Muscle of leg (tissue), 11 donors: Measurements from ENCODE around the gene ATP2A2. TPM values are rescaled to one million over a fixed set of nuclear protein-coding genes. Genes with fewer than 3 reads are reported as not detected.

ENCODE experiments used
- DNase-seq: peaks from one replicate; pipeline ENCODE4 v3.0.0; 2013
- H3K27ac ChIP-seq: one replicate; pipeline ENCODE4 v1.5.1; 2013; ENCODE audit warnings: mild to moderate bottlenecking, low read length, control low read depth
- H3K27me3 ChIP-seq: one replicate; pipeline ENCODE4 v1.6.1; 2013; ENCODE audit warnings: low read length; ENCODE audit not compliant: control insufficient read depth, insufficient read depth
- H3K36me3 ChIP-seq: one replicate; pipeline ENCODE4 v1.6.1; 2013; ENCODE audit warnings: low read length; ENCODE audit not compliant: control insufficient read depth, insufficient read depth
- H3K4me1 ChIP-seq: one replicate; pipeline ENCODE4 v1.6.1; 2013; ENCODE audit warnings: low read length; ENCODE audit not compliant: control insufficient read depth, insufficient read depth
- H3K4me3 ChIP-seq: one replicate; pipeline ENCODE4 v1.5.1; 2013; ENCODE audit warnings: low read length, control low read depth
- H3K9me3 ChIP-seq: replicated peaks from 2 replicates; pipeline ENCODE4 v1.6.1; 2013; ENCODE audit warnings: low read depth, low read length; ENCODE audit not compliant: control insufficient read depth
- WGBS: methylation state at CpG from one replicate; pipeline ENCODE4 v1.1.5; 2013; ENCODE audit warnings: missing lambda C conversion rate; ENCODE audit not compliant: insufficient coverage; 5-methylcytosine and 5-hydroxymethylcytosine counted together
- polyA plus RNA-seq, 8 donors: library from polyadenylated mRNA; unstranded; fragments of 120-200 nt; gene quantifications; one replicate each; pipeline versions ENCODE4 v1.2.1 to v1.2.3, GENCODE V29; 2013; ENCODE audit warnings: inconsistent platforms in 1 of 8, low replicate concordance in 1 of 8; ENCODE audit not compliant: insufficient read length in 8 of 8, insufficient read depth in 1 of 8
- total RNA-seq: library from RNA; stranded (reverse); fragments of 120-200 nt; gene quantifications from one replicate; pipeline ENCODE4 v1.2.4, GENCODE V29; 2013

Gene ATP2A2
- total and polyA plus RNA-seq, 9 donors, result 312 to 712 (median 556) TPM

GRCh38 chr12:110245369-110245772 is 35.7 kb upstream of the ATP2A2 start:
- Histone ChIP-seq H3K36me3 (peaks cover 8% of the 10 kb centered on the region), H3K27me3 (no peaks in the 10 kb centered on the region), H3K9me3 (no peaks in the 10 kb centered on the region), H3K4me3 (no peak overlapping the region), H3K27ac (no peak overlapping the region), H3K4me1 (peaks cover 51% of the 10 kb centered on the region)
- no CpG with 5 or more reads among the region's 3 CpGs for WGBS
- DNase-seq, result no peak

- WGBS, result no CpG with 5 or more reads among the region's 4 CpGs
- H3K4me1 ChIP-seq, result peaks cover 57% of the 10 kb centered on the region
- no peak for DNase-seq
Measured at GRCh38 chr12:110246636-110247339, 34.3 kb upstream of the ATP2A2 start.

GRCh38 chr12:110247340-110248095 is 33.5 kb upstream of the ATP2A2 start:
- DNase-seq, result peak; percentile 63
- peak overlapping the region; percentile 89 for H3K27ac ChIP-seq

More at GRCh38 chr12:110246636-110247339, 34.3 kb upstream of the ATP2A2 start:
- Histone ChIP-seq H3K9me3 (no peaks in the 10 kb centered on the region), H3K4me3 (no peak overlapping the region), H3K27ac (peak overlapping the region; percentile 89), H3K27me3 (no peaks in the 10 kb centered on the region), H3K36me3 (peaks cover 8% of the 10 kb centered on the region)

GRCh38 chr12:110248096-110248447 is 33.0 kb upstream of the ATP2A2 start:
- peaks cover 7% of the 10 kb centered on the region for H3K36me3 ChIP-seq
- H3K9me3 ChIP-seq, result no peaks in the 10 kb centered on the region
- peak overlapping the region; percentile 89 for H3K27ac ChIP-seq
- H3K27me3 ChIP-seq, result no peaks in the 10 kb centered on the region
- 76% methylated on average over 4 of the region's 4 CpGs for WGBS
- no peak for DNase-seq
- no peak overlapping the region for H3K4me3 ChIP-seq
- peaks cover 62% of the 10 kb centered on the region for H3K4me1 ChIP-seq

More at GRCh38 chr12:110247340-110248095, 33.5 kb upstream of the ATP2A2 start:
- H3K4me3 ChIP-seq, result no peak overlapping the region
- WGBS, result 38% methylated on average over 11 of the region's 14 CpGs
- H3K36me3 ChIP-seq, result peaks cover 8% of the 10 kb centered on the region
- no peaks in the 10 kb centered on the region for H3K27me3 ChIP-seq
- peaks cover 57% of the 10 kb centered on the region for H3K4me1 ChIP-seq
- no peaks in the 10 kb centered on the region for H3K9me3 ChIP-seq

GRCh38 chr12:110249105-110249504 is 31.9 kb upstream of the ATP2A2 start:
- H3K4me3 ChIP-seq, result no peak overlapping the region
- peaks cover 6% of the 10 kb centered on the region for H3K36me3 ChIP-seq
- peak; percentile 87 for DNase-seq
- H3K4me1 ChIP-seq, result peaks cover 65% of the 10 kb centered on the region
- H3K27ac ChIP-seq, result peak overlapping the region; percentile 90
- H3K9me3 ChIP-seq, result no peaks in the 10 kb centered on the region
- no peaks in the 10 kb centered on the region for H3K27me3 ChIP-seq
- WGBS, result 5% methylated on average over 4 of the region's 4 CpGs

- no peaks in the 10 kb centered on the region for H3K9me3 ChIP-seq
- no peak overlapping the region for H3K4me3 ChIP-seq
- WGBS, result 75% methylated on average over 6 of the region's 7 CpGs
- H3K4me1 ChIP-seq, result peaks cover 64% of the 10 kb centered on the region
- peak overlapping the region; percentile 90 for H3K27ac ChIP-seq
- no peaks in the 10 kb centered on the region for H3K27me3 ChIP-seq
- no peak for DNase-seq
- peaks cover 6% of the 10 kb centered on the region for H3K36me3 ChIP-seq
Measured at GRCh38 chr12:110249716-110250225, 31.3 kb upstream of the ATP2A2 start.

- no CpG with 5 or more reads among the region's 7 CpGs for WGBS
Measured at GRCh38 chr12:110251381-110251780, 29.7 kb upstream of the ATP2A2 start.

GRCh38 chr12:110252716-110253115 is 28.3 kb upstream of the ATP2A2 start:
- no peak overlapping the region for H3K4me3 ChIP-seq
- DNase-seq, result no peak
- peaks cover 47% of the 10 kb centered on the region for H3K4me1 ChIP-seq
- peak overlapping the region; percentile 65 for H3K27ac ChIP-seq
- H3K27me3 ChIP-seq, result no peaks in the 10 kb centered on the region
- H3K36me3 ChIP-seq, result peaks cover under 1% of the 10 kb centered on the region
- 69% methylated on average over 2 of the region's 9 CpGs for WGBS
- H3K9me3 ChIP-seq, result no peaks in the 10 kb centered on the region

More at GRCh38 chr12:110251381-110251780, 29.7 kb upstream of the ATP2A2 start:
- H3K36me3 ChIP-seq, result no peaks in the 10 kb centered on the region
- no peak overlapping the region for H3K4me3 ChIP-seq
- no peaks in the 10 kb centered on the region for H3K27me3 ChIP-seq
- no peak for DNase-seq
- H3K27ac ChIP-seq, result no peak overlapping the region
- H3K4me1 ChIP-seq, result peaks cover 51% of the 10 kb centered on the region
- H3K9me3 ChIP-seq, result no peaks in the 10 kb centered on the region

GRCh38 chr12:110253176-110253575 is 27.9 kb upstream of the ATP2A2 start:
- no peaks in the 10 kb centered on the region for H3K9me3 ChIP-seq
- no peaks in the 10 kb centered on the region for H3K27me3 ChIP-seq
- H3K36me3 ChIP-seq, result peaks cover 3% of the 10 kb centered on the region
- peak; percentile 75 for DNase-seq
- 21% methylated on average over 4 of the region's 9 CpGs for whole genome bisulfite sequencing
- no peak overlapping the region for H3K4me3 ChIP-seq
- peak overlapping the region; percentile 65 for H3K27ac ChIP-seq
- peaks cover 45% of the 10 kb centered on the region for H3K4me1 ChIP-seq

GRCh38 chr12:110254971-110255540 is 26.0 kb upstream of the ATP2A2 start:
- H3K27ac ChIP-seq, result no peak overlapping the region

More at GRCh38 chr12:110254971-110255540, 26.0 kb upstream of the ATP2A2 start:
- Histone ChIP-seq H3K36me3 (peaks cover 3% of the 10 kb centered on the region), H3K27me3 (no peaks in the 10 kb centered on the region), H3K9me3 (no peaks in the 10 kb centered on the region), H3K4me1 (peaks cover 28% of the 10 kb centered on the region), H3K4me3 (no peak overlapping the region)
- WGBS, result 100% methylated on average over 2 of the region's 6 CpGs
- DNase-seq, result no peak
